ENCODE measurements around the gene PDE10A. TPM values are rescaled to one million over a fixed set of nuclear protein-coding genes. Genes with fewer than 3 reads are reported as not detected.

The PDE10A gene
- total and polyA plus RNA-seq, 2 of the 8 experiments (the other 6 are each of a cell fraction or from before 2014, with no cell fraction given), result 1.1 to 2.4 TPM

DNA sequence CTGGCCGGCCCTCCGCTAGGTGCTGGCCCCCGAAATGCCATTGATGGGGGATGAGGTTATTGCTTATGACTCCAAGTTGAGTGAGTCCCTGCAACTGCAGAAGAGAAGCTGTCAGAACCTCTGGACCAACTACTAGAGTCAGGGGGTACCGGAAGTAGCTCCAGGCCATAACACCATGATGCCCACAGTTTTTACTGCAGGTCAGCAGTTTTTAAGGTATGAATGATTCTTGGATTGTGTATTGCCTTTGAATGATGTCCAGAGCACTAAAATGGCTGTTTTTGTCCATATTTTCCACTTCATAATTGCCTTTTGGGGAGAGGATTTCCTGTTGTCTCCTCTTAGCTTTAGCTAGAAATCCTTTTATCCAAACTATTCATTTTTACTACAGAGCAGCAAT is 148.4 kb downstream of the PDE10A start (continued):
- TF ChIP-seq, protein P1, sequence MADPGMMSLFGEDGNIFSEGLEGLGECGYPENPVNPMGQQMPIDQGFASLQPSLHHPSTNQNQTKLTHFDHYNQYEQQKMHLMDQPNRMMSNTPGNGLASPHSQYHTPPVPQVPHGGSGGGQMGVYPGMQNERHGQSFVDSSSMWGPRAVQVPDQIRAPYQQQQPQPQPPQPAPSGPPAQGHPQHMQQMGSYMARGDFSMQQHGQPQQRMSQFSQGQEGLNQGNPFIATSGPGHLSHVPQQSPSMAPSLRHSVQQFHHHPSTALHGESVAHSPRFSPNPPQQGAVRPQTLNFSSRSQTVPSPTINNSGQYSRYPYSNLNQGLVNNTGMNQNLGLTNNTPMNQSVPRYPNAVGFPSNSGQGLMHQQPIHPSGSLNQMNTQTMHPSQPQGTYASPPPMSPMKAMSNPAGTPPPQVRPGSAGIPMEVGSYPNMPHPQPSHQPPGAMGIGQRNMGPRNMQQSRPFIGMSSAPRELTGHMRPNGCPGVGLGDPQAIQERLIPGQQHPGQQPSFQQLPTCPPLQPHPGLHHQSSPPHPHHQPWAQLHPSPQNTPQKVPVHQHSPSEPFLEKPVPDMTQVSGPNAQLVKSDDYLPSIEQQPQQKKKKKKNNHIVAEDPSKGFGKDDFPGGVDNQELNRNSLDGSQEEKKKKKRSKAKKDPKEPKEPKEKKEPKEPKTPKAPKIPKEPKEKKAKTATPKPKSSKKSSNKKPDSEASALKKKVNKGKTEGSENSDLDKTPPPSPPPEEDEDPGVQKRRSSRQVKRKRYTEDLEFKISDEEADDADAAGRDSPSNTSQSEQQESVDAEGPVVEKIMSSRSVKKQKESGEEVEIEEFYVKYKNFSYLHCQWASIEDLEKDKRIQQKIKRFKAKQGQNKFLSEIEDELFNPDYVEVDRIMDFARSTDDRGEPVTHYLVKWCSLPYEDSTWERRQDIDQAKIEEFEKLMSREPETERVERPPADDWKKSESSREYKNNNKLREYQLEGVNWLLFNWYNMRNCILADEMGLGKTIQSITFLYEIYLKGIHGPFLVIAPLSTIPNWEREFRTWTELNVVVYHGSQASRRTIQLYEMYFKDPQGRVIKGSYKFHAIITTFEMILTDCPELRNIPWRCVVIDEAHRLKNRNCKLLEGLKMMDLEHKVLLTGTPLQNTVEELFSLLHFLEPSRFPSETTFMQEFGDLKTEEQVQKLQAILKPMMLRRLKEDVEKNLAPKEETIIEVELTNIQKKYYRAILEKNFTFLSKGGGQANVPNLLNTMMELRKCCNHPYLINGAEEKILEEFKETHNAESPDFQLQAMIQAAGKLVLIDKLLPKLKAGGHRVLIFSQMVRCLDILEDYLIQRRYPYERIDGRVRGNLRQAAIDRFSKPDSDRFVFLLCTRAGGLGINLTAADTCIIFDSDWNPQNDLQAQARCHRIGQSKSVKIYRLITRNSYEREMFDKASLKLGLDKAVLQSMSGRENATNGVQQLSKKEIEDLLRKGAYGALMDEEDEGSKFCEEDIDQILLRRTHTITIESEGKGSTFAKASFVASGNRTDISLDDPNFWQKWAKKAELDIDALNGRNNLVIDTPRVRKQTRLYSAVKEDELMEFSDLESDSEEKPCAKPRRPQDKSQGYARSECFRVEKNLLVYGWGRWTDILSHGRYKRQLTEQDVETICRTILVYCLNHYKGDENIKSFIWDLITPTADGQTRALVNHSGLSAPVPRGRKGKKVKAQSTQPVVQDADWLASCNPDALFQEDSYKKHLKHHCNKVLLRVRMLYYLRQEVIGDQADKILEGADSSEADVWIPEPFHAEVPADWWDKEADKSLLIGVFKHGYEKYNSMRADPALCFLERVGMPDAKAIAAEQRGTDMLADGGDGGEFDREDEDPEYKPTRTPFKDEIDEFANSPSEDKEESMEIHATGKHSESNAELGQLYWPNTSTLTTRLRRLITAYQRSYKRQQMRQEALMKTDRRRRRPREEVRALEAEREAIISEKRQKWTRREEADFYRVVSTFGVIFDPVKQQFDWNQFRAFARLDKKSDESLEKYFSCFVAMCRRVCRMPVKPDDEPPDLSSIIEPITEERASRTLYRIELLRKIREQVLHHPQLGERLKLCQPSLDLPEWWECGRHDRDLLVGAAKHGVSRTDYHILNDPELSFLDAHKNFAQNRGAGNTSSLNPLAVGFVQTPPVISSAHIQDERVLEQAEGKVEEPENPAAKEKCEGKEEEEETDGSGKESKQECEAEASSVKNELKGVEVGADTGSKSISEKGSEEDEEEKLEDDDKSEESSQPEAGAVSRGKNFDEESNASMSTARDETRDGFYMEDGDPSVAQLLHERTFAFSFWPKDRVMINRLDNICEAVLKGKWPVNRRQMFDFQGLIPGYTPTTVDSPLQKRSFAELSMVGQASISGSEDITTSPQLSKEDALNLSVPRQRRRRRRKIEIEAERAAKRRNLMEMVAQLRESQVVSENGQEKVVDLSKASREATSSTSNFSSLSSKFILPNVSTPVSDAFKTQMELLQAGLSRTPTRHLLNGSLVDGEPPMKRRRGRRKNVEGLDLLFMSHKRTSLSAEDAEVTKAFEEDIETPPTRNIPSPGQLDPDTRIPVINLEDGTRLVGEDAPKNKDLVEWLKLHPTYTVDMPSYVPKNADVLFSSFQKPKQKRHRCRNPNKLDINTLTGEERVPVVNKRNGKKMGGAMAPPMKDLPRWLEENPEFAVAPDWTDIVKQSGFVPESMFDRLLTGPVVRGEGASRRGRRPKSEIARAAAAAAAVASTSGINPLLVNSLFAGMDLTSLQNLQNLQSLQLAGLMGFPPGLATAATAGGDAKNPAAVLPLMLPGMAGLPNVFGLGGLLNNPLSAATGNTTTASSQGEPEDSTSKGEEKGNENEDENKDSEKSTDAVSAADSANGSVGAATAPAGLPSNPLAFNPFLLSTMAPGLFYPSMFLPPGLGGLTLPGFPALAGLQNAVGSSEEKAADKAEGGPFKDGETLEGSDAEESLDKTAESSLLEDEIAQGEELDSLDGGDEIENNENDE (IDR thresholded peaks at IDR 0.05; ENCODE audit: insufficient replicate concordance, low read length), result no peak
- no peak for TF ChIP-seq POLR2A (IDR thresholded peaks at IDR 0.05; ENCODE audit: control extremely low read depth in 1 of 2, low read depth in 2 of 2, low read length in 2 of 2)
- TF ChIP-seq, protein P2, sequence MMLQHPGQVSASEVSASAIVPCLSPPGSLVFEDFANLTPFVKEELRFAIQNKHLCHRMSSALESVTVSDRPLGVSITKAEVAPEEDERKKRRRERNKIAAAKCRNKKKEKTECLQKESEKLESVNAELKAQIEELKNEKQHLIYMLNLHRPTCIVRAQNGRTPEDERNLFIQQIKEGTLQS (IDR thresholded peaks at IDR 0.05; ENCODE audit: insufficient read depth, low read depth, low read length), result no peak
- TF ChIP-seq RAD21 (IDR thresholded peaks at IDR 0.05 in 1 of 2, conservative IDR thresholded peaks at IDR 0.05 in 1 of 2; ENCODE audit: low read depth in 2 of 2, low read length in 2 of 2), result no peak
- TF ChIP-seq, protein P3, sequence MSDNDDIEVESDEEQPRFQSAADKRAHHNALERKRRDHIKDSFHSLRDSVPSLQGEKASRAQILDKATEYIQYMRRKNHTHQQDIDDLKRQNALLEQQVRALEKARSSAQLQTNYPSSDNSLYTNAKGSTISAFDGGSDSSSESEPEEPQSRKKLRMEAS (IDR thresholded peaks at IDR 0.05), result no peak
- TF ChIP-seq SRF (IDR thresholded peaks at IDR 0.05; ENCODE audit: low read depth, low read length), result no peak
- no peak for TF ChIP-seq NANOG (IDR thresholded peaks at IDR 0.05; ENCODE audit: insufficient read depth, low read depth, low read length, poor library complexity, severe bottlenecking)
- TF ChIP-seq NRF1 (IDR thresholded peaks at IDR 0.05; ENCODE audit: low read depth, low read length), result no peak
